Stimulated activated CD4-positive, alpha-beta T cell treated with anti-CD3 and anti-CD28 coated beads, Interleukin-1b, Interleukin-23, amount 100 ng/mL, for 24 hours (primary cell): ENCODE results near the gene SPPL2A.
"Not testable (repeated sequence)": the region's sequence is repeated elsewhere in the genome, so short reads cannot be mapped to it uniquely, and the experiment has no call there.

Experiments
- DNase-seq, 4 experiments: peaks; one replicate each; pipeline ENCODE4 v3.0.0-alpha.2; 2020; ENCODE audit warnings: low read depth in 4 of 4, low spot score in 1 of 4

The SPPL2A gene

GRCh38 chr15:50773389-50773788 lies 7.9 kb upstream of the SPPL2A start:
- no peak for DNase-seq

GRCh38 chr15:50767332-50767861 lies 1.9 kb upstream of the SPPL2A start:
- no peak for DNase-seq

GRCh38 chr15:50764461-50765194 lies 878 bp downstream of the SPPL2A start:
- no peak for DNase-seq

GRCh38 chr15:50758712-50759205 lies 6.7 kb downstream of the SPPL2A start:
- no peak for DNase-seq

- DNase-seq, result no peak
Observed at GRCh38 chr15:50753463-50753862, 12.0 kb downstream of the SPPL2A start.

GRCh38 chr15:50751394-50751793 lies 14.1 kb downstream of the SPPL2A start:
- DNase-seq, result no peak

GRCh38 chr15:50750227-50750705 lies 15.2 kb downstream of the SPPL2A start:
- no peak for DNase-seq

- DNase-seq, result no peak
Observed at GRCh38 chr15:50747523-50747922, 18.0 kb downstream of the SPPL2A start.

- DNase-seq, result no peak
Observed at GRCh38 chr15:50744601-50745000, 20.9 kb downstream of the SPPL2A start.

GRCh38 chr15:50740955-50741354 lies 24.6 kb downstream of the SPPL2A start:
- no peak for DNase-seq

- no peak for DNase-seq
Observed at GRCh38 chr15:50736823-50737222, 28.7 kb downstream of the SPPL2A start.

GRCh38 chr15:50735156-50735555 lies 30.4 kb downstream of the SPPL2A start:
- no peak for DNase-seq

GRCh38 chr15:50726315-50726714 lies 39.2 kb downstream of the SPPL2A start:
- DNase-seq, result no peak

- no peak for DNase-seq
Observed at GRCh38 chr15:50718700-50719125, 46.8 kb downstream of the SPPL2A start.

- no peak for DNase-seq
Observed at GRCh38 chr15:50712018-50712417, 53.5 kb downstream of the SPPL2A start.

GRCh38 chr15:50710585-50710984 lies 54.9 kb downstream of the SPPL2A start:
- no peak for DNase-seq

- no peak for DNase-seq
Observed at GRCh38 chr15:50707878-50708427, 57.6 kb downstream of the SPPL2A start.

GRCh38 chr15:50702762-50703334 lies 62.7 kb downstream of the SPPL2A start:
- no peak for DNase-seq

GRCh38 chr15:50698101-50698500 lies 67.4 kb downstream of the SPPL2A start:
- no peak for DNase-seq

- no peak for DNase-seq
Observed at GRCh38 chr15:50697109-50697797, 68.3 kb downstream of the SPPL2A start.

- DNase-seq, result not testable (repeated sequence)
Observed at GRCh38 chr15:50694634-50695165, 70.8 kb downstream of the SPPL2A start.
